Measurements from ENCODE around the gene PRKAG2.

The PRKAG2 gene

GRCh38 chr7:151806952-151807775 is 69.8 kb downstream of the PRKAG2 start:
- TF ChIP-seq EZH2phosphoT487 (IDR thresholded peaks at IDR 0.05; ENCODE audit: borderline replicate concordance, low read length) (no peak), CTCF (IDR thresholded peaks at IDR 0.05; ENCODE audit: low read depth, low read length, poor library complexity, severe bottlenecking) (no peak)
- no peaks in the 10 kb centered on the region for H3K9me3 ChIP-seq (ENCODE audit: control insufficient read depth, insufficient read depth, low read length)
- no peaks in the 10 kb centered on the region for H3K9me2 ChIP-seq (replicated peaks; ENCODE audit: control insufficient read depth, low read length)
- H3K36me3 ChIP-seq (ENCODE audit: control insufficient read depth, low read length), result no peaks in the 10 kb centered on the region
- no peak overlapping the region for H3K27ac ChIP-seq (ENCODE audit: low read depth, low read length)
- no peak overlapping the region for H3K4me3 ChIP-seq (ENCODE audit: low read length)
- no peak overlapping the region for H3K4me2 ChIP-seq (ENCODE audit: low read length)
- H3K79me2 ChIP-seq (ENCODE audit: control insufficient read depth, low read length), result no peaks in the 10 kb centered on the region
- H3K4me1 ChIP-seq (ENCODE audit: control insufficient read depth, low read length), result no peaks in the 10 kb centered on the region
- no peaks in the 10 kb centered on the region for H4K20me1 ChIP-seq (ENCODE audit: control insufficient read depth, insufficient read depth, low read depth, low read length)
- no peaks in the 10 kb centered on the region for H3K27me3 ChIP-seq (ENCODE audit: control insufficient read depth, low read length)
- H3F3A ChIP-seq (ENCODE audit: control insufficient read depth, insufficient read depth), result no peaks in the 10 kb centered on the region

- H3F3A ChIP-seq (ENCODE audit: control insufficient read depth, insufficient read depth), result no peaks in the 10 kb centered on the region
- H3K9me3 ChIP-seq (ENCODE audit: control insufficient read depth, insufficient read depth, low read length), result no peaks in the 10 kb centered on the region
- no peak for TF ChIP-seq EZH2phosphoT487 (IDR thresholded peaks at IDR 0.05; ENCODE audit: borderline replicate concordance, low read length)
- no peak for TF ChIP-seq CTCF (IDR thresholded peaks at IDR 0.05; ENCODE audit: low read depth, low read length, poor library complexity, severe bottlenecking)
- no peaks in the 10 kb centered on the region for H3K9me2 ChIP-seq (replicated peaks; ENCODE audit: control insufficient read depth, low read length)
- H4K20me1 ChIP-seq (ENCODE audit: control insufficient read depth, insufficient read depth, low read depth, low read length), result no peaks in the 10 kb centered on the region
- no peak overlapping the region for H3K4me3 ChIP-seq (ENCODE audit: low read length)
- no peaks in the 10 kb centered on the region for H3K36me3 ChIP-seq (ENCODE audit: control insufficient read depth, low read length)
- no peaks in the 10 kb centered on the region for H3K79me2 ChIP-seq (ENCODE audit: control insufficient read depth, low read length)
- H3K27ac ChIP-seq (ENCODE audit: low read depth, low read length), result no peak overlapping the region
- H3K27me3 ChIP-seq (ENCODE audit: control insufficient read depth, low read length), result no peaks in the 10 kb centered on the region
- no peak overlapping the region for H3K4me2 ChIP-seq (ENCODE audit: low read length)
- no peaks in the 10 kb centered on the region for H3K4me1 ChIP-seq (ENCODE audit: control insufficient read depth, low read length)
These were observed 70.7 kb downstream of the PRKAG2 start for GRCh38 chr7:151806204-151806603.

- Histone ChIP-seq H3K27me3 (ENCODE audit: control insufficient read depth, low read length) (no peaks in the 10 kb centered on the region), H3K4me3 (ENCODE audit: low read length) (no peak overlapping the region), H3K27ac (ENCODE audit: low read depth, low read length) (no peak overlapping the region), H4K20me1 (ENCODE audit: control insufficient read depth, insufficient read depth, low read depth, low read length) (no peaks in the 10 kb centered on the region), H3F3A (ENCODE audit: control insufficient read depth, insufficient read depth) (no peaks in the 10 kb centered on the region), H3K9me3 (ENCODE audit: control insufficient read depth, insufficient read depth, low read length) (no peaks in the 10 kb centered on the region), H3K4me2 (ENCODE audit: low read length) (no peak overlapping the region), H3K9me2 (replicated peaks; ENCODE audit: control insufficient read depth, low read length) (no peaks in the 10 kb centered on the region), H3K36me3 (ENCODE audit: control insufficient read depth, low read length) (no peaks in the 10 kb centered on the region), H3K4me1 (ENCODE audit: control insufficient read depth, low read length) (no peaks in the 10 kb centered on the region), H3K79me2 (ENCODE audit: control insufficient read depth, low read length) (no peaks in the 10 kb centered on the region)
- no peak for TF ChIP-seq CTCF (IDR thresholded peaks at IDR 0.05; ENCODE audit: low read depth, low read length, poor library complexity, severe bottlenecking)
- TF ChIP-seq EZH2phosphoT487 (IDR thresholded peaks at IDR 0.05; ENCODE audit: borderline replicate concordance, low read length), result no peak
These were observed 71.7 kb downstream of the PRKAG2 start for GRCh38 chr7:151805191-151805590.

Data from DOHH2 (cell line).